Measurements from ENCODE around the gene WWC1.
A peak's percentile ranks its signal among the peaks of the same experiment; 100 is the strongest.

Gene WWC1

GRCh38 chr5:168291342-168291963, at the start of gene WWC1:
WWC1 (plus strand) TSS chr5:168291645; CDS start chr5:168292153, 508 bp downstream.
- peak; percentile 88 for DNase-seq

GRCh38 chr5:168244838-168245559, 46.4 kb upstream of the WWC1 start:
- no peak for DNase-seq

GRCh38 chr5:168249923-168250322, 41.5 kb upstream of the WWC1 start:
- DNase-seq: no peak

DNA sequence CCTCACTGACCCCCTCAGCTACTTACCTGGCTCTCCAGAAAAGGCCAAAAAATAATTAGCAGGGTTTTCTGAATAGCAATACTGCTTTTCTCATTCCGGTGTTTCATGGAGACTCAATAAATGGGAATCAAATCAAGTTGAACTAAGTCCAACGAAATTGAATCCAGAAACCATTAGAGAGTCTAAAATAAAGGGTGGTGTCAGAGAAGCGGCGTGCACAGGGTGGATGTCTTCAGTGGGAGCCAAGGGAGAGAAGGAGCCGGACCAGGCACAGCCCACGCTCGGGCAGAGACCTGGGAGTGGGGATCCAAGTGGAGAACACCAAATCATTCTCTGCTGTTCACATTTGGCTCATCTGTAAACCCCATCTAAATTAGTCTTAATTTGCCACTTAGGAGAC, 40.2 kb upstream of the WWC1 start:
- DNase-seq: no peak

- no peak for DNase-seq
Measured at GRCh38 chr5:168254013-168254693, 37.3 kb upstream of the WWC1 start.

- no peak for DNase-seq
Measured at GRCh38 chr5:168260353-168261226, 30.9 kb upstream of the WWC1 start.

DNA sequence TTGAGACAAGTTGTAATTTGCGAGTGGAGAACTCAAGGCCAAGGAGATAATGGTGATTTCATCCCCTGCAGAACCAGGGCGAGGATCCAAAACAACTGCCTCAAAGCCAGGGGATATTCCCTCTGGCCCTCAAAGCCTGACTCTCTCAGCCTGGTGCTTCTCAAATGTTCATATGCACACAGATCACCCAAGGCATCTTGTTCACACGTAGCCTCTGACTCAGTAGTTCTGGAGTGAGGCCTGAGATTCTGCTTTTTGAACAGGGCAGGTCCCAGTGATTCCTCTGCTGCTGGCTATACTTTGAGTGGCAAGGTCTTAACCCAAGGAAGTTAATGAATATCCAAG, 30.2 kb upstream of the WWC1 start:
- no peak for DNase-seq

GRCh38 chr5:168262042-168262743, 29.3 kb upstream of the WWC1 start:
- DNase-seq: no peak

DNA sequence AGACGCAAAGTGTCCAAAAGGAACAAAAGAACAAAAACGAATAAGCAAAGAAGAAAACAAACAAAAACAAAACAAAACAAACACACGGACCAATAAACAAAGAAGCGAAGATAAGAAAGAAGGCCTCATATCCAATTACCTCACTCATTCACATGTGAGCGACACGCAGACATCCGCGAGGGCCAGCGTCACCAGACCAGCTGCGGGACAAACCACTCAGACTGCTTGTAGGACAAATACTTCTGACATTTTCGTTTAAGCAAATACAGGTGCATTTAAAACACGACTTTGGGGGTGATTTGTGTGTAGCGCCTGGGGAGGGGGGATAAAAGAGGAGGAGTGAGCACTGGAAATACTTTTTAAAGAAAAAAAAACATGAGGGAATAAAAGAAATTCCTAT, 28.3 kb upstream of the WWC1 start:
- no peak for DNase-seq

- DNase-seq: no peak
Measured at GRCh38 chr5:168266016-168266415, 25.4 kb upstream of the WWC1 start.

GRCh38 chr5:168268949-168269936, 22.2 kb upstream of the WWC1 start:
- DNase-seq: peak; percentile 82

GRCh38 chr5:168269937-168270330, 21.5 kb upstream of the WWC1 start:
- DNase-seq: no peak

DNA sequence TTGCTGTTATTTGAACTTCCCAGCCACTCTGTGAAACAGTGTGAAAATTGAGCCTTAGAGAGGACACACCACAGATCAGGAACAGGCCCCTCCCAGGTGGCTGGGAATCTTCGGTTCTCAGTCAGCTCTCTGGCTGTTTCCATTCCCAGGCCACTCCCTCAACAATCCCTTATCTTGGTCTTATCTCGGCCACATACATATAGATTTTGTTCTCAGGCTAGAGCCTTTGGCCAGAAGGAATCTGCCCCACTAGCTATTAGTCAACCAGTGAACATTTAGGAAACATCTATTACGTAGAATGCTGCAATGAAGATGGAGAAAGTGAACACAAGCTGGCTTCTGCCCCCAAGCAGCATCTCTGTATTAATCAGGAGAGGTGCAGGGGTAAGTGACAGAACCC, 21.0 kb upstream of the WWC1 start:
- DNase-seq: no peak

DNA sequence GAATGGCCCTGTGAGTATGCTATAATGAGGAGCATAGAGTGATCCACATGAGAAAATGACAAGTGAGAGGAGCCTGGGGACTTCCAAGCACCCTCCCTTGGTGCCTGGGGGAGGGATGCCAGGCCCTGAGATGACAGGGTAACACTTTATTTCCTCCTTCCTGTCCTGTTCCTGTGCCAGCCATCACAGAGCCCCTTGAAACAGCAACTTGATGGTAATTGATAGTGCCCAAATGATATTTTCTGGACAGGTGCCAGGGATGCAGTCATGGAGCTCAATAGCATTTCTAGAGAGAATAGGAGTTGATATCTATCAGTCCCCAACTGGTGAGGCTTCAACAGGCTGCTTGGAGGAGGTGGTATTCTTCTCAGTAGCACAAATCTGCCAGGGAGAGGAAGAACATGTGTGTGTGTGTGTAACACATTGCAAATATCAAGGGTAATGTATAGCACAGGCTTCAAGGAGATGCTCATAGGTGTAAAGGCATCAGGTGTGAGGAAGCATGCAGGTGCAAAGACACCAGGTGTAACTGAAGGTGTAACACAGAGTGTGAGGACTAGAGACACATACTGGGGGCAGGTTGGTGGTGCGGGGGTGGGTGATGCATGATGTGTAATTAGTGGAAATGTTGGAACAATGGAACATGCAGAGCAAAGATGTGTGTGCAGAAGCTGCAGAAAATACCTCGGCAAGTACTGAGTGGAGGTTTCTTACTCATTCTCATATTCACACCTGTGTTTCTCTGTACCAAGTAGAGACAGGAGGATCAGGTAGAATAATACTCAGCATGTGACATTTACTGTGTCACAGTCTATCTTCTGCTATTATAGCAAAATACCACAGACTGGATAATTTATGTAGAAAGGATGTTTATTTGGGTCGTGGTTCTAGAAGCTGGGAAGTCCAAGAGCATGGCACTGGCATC, 18.1 kb upstream of the WWC1 start:
- no peak for DNase-seq

DNA sequence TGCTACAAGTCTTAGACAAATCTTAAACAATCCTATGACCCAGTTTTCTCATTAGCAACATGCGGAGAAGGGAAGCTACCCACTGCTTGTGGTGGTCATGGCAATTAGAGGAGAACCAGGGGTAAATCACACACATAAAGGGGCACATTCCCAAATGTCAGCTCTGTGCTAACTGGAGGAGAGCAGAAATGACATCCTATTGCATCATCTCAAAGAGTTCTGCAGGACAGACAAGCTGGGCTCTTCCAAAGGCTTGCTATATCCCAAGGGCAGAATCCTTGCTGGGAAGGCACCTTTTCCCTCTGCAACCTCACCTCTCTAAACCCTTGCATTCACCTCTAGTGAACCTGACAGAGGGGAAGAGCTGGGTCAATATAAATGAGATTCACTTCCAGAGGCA, 17.0 kb upstream of the WWC1 start:
- DNase-seq: no peak

DNA sequence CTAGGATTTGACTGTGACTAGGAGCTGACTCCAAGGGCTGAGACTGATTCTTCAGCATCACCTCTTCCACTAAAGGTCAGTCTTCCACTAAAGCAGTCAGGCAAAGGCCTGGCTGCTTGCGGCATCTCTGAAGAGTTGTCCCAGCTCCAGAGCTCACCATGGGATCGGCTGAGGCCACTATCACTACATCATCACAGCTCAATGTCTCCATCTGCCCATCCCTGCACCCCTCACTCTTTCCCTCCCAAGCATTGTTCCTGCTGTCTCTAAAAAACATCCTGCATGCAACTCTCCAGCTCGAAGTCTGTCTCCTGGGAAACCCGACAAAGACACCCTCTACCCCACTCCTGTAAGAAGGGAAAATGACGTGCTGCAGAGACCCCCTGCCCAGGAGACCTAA, 15.5 kb upstream of the WWC1 start:
- no peak for DNase-seq

GRCh38 chr5:168282120-168282519, 9.3 kb upstream of the WWC1 start:
- DNase-seq: no peak

DNA sequence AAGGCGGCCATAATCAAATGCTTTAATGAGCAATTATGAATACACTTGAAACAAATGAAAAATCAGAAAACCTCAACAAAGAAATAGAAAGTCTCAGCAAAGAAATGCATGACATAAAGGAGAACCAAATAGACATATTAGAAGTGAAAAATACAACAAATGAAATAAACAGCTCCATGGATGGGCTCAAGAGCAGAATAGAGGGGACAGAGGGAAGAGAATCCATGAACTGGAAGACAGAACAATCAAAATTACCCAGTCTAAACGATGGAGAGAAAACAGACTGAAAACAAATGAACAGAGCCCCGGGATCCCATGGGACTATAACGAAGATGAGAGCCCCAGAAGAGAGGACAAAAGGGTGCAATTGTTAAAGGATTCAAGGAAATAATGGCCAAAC, 6.6 kb upstream of the WWC1 start:
- DNase-seq: no peak

GRCh38 chr5:168285696-168286095, 5.7 kb upstream of the WWC1 start:
- no peak for DNase-seq

GRCh38 chr5:168286386-168286785, 5.1 kb upstream of the WWC1 start:
- no peak for DNase-seq

Measured in NCI-H526 treated with DMSO at 0.1 percent for 48 hours (cell line).